Measurements from ENCODE around the gene SP140.
"Not testable (repeated sequence)": the region's sequence is repeated elsewhere in the genome, so short reads cannot be mapped to it uniquely, and the experiment has no call there.

Gene SP140

GRCh38 chr2:230225486-230225885 lies at the start of gene SP140:
Gene SP140, plus strand, starts transcription at chr2:230225736. Its CDS starts 109 bp downstream, at chr2:230225845.
- DNase-seq = no peak

GRCh38 chr2:230176996-230177395 lies 48.5 kb upstream of the SP140 start:
- no peak for DNase-seq

GRCh38 chr2:230178546-230179485 lies 46.7 kb upstream of the SP140 start:
- DNase-seq = no peak

DNA sequence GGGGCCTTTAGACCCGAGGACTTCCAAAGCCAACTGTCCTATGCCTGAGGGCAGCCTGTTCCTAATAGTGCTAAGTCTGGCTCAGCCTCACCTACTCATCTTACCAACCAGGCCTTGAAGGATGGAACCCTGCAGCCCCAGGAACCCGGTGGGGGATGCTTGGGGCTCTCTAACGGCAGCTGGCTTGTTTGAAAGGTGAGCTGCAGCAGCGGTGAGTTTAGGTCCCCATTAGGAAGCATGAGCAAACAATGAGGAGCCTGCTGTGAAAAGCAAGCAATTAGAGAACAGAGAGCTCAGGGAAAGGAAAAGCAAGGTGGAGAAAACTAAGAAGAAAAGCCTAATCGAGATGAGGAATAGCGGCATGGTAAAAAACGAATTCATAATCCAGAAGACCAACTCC lies 45.6 kb upstream of the SP140 start:
- no peak for DNase-seq

DNA sequence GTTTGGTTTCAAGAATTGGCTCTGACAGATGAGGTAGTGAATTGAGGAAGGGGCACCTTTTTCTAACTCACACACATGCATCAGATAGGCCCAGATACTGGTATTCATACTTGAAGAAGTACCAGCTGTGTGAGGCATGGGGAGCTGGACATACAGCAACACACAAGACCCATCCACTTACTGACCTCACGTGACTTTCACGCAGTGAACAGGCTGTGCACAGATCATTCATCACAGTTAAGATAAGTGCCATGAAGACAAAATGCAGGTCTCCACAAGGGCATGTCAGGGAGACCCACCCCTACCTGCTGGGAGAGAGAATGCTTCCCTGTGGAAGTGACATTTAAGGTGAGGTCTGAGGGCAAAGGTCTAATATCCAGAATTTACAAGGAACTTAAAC lies 44.3 kb upstream of the SP140 start:
- no peak for DNase-seq

DNA sequence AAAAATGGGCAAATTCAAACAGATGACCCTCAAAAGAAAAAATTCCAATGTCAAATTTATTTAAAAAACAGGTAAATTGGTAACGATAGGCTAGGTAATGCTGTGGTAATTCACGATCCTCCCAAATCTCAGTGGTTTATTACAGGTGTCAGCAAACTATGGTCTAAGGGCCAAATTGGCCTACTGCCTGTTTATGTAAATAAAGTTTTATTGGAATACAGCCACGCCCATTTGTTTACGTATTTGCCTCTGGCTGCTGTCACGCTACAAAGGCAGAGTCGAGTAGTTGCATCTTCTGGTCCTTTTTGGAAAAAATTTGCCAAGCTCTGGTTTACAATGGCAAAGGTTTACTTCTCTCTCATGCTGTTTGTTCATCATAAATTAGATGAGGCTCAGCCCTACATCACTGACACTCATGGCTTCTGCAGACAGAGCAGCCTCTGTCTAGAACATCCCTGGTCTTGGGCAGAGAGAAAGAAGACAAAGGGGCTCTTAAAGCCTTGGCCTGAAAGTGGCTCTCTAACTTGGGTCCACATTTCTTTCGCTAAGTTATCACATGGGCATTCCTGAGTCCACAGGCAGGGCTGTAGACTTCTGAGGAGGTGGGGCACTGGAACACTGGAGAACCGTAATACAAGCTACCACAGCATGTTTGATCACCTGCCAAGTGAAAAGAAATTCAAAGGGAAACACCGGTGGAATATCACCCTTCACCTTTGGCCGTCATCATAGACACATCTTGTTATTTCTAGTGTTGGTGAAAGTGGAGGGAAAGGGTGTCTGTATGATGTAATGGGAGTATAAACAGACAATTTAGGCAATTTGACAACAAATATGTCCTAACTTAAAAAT lies 40.6 kb upstream of the SP140 start:
- DNase-seq = no peak

DNA sequence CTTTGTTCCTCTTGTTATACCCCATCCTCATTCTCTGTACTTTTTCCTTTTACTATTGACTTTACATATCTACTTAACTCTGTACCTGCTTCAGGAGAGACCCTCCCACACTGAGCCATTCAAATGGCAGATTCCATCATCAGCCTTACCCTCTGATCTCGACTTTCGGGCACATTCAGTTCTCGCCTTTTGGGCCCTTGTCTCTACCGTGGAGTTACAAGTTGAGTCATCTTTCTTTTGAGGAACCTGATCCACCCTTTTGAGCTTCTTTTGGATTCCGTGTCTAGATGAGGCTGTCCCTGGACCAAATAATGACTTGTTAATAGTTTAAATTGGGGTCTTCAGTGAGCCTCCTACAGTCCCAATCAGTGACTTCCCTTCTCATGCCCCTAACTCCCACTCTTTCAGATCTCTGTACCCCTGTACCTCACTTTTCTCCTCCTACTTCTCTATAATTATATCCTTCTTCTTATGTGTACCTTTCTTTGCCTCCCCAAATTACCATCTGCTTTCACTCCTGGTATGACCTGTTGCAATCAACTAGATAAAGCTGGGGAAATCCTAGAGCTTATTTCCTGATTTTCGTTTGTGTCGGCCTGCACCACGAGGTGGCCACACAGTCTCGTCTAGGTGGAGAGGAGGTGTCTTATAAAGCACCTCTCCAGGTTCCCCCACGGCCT lies 23.0 kb upstream of the SP140 start:
- DNase-seq = no peak

DNA sequence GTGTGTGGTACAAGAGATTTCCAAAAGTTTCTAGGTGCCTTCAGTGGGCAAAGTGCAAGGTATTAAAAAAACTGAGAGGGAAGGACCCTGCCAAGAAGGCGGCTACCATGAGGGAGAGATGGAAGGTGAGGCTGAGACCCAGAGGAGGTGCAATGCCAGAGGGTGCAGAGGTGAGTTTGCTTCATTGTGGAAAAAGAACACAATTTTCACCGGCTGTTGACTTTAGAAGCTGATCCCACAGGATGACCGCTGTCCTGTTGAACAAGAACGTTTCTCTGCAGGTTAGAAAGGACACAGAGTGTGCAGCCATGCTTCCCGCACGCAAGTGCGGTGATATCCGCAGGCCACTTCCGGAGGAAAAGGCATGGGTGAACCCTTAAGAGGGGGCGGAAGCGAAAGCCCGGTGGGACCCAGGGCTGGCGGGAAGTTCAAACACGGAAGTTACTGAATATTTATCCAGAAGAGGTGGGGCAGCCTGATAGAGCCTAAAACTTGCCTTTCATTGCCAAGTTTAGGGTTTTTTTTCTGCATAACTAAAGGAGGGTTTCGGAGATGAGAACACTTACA lies 22.3 kb upstream of the SP140 start:
- no peak for DNase-seq

GRCh38 chr2:230205034-230205433 lies 20.5 kb upstream of the SP140 start:
- DNase-seq = no peak

- DNase-seq = no peak
Measured at GRCh38 chr2:230205721-230206120, 19.8 kb upstream of the SP140 start.

- DNase-seq = no peak
Measured at GRCh38 chr2:230208576-230208975, 17.0 kb upstream of the SP140 start.

DNA sequence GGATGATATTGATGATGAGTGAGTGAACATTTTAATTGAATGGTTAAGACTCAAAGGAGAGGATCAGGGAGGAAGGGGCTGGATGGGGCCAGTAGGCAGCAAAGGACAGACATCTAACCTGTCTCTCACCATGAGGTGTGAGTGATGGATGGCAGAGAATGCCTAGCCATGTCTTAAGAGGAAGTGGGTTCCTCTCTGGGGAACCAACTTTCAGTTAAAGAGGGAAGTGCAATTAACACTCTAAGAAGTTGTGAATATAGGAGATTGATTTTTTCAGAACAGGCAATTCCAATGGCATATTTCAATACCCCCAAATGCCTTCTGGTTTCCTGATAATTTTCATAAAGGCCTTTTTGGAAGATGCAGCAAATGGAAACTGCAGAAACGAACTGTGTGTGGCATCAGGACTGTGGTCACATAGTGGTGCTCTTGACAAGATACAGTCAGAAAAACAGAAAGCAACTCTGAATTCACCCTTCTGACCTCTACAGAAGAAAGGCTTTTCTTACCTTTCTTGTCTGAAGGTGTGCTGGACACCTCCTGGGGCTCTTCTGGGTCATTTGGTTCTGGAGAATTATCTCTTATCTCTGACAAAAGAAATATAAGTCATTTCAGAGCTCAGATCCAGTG lies 16.0 kb upstream of the SP140 start:
- no peak for DNase-seq

GRCh38 chr2:230216489-230216888 lies 9.0 kb upstream of the SP140 start:
- DNase-seq = no peak

GRCh38 chr2:230217424-230217823 lies 8.1 kb upstream of the SP140 start:
- no peak for DNase-seq

- no peak for DNase-seq
Measured at GRCh38 chr2:230218421-230218820, 7.1 kb upstream of the SP140 start.

GRCh38 chr2:230219419-230220331 lies 5.9 kb upstream of the SP140 start, which contains the start of gene SP110:
Gene SP110, minus strand, starts transcription at chr2:230219984. Its CDS starts 3,057 bp downstream, at chr2:230216927.
- DNase-seq = peak; percentile 88

DNA sequence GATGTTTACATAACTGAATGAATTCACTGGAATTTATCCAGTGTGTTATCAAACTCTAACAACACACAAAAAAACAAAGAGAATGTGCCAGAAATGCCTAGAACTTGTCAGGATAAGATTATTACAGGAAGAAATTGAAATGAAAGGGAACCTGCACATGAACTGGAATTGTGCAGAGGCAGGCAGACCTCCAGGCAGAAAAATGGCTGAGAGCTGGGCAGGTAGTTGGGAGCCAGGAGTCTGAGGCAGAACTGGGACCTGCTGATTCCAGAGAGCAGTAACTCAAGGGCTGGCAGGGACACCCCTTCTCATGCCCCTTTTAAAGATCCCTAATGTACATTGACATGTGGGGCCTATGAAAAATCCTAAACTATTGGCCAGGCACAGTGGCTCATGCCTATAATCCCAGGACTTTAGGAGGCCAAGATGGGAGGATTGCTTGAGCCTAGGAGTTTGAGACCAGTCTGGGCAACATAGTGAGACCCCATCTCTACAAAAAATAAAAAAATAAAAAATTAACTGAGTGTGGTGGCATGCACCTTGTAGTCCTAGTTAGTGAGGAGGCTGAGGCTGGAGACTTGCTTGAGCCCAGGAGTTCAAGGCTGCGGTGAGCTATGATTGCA lies 5.1 kb upstream of the SP140 start:
- no peak for DNase-seq

DNA sequence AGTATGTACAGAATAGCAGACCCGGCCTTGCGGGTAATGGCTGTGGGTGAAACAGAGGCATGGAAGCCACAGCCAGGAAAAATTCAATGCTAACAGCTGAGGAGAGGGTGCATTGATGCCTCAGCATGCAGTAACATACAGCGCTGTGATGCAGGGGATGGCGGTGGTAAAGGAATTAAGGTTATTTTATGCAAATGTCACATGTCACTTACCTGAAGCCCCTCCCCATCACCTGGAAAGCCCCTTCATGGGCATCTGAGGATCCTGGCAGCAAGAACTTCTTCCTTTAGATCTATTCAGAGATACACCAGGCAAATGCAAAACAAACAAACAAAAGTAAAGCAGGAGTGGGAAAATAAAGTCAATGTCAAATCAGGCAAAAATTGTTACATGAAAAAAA lies 4.0 kb upstream of the SP140 start:
- DNase-seq = no peak

DNA sequence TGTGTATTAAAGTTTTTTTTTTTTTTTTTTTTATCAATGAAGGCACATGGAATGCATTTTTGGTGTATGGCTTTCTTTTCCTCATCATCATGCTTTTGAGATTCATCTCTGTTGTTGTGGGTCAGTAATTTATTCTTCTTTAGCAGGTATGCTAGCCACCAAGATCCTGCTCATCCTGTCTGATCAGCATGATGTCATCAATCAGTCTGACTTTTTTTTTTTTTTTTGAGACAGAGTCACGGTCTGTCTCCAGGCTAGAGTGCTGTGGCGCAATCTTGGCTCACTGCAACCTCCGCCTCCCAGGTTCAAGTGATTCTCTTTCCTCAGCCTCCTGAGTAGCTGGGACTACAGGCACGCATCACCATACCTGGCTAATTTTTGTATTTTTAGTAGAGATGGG lies 2.7 kb upstream of the SP140 start:
- not testable (repeated sequence) for DNase-seq

GRCh38 chr2:230224458-230224857 lies 1.1 kb upstream of the SP140 start:
- no peak for DNase-seq
